Central memory CD4-positive, alpha-beta T cell (primary cell): ENCODE measurements around the gene GIMAP5.

Experiments
- DNase-seq: peaks from one replicate; pipeline ENCODE4 v3.0.0; 2022
- total RNA-seq, 3 experiments: gene quantifications; one replicate each; lab custom pipeline; 2026; lab: John Stamatoyannopoulos, UW

Gene GIMAP5
- total RNA-seq: 13.7 to 86.3 (median 48.6) reads per million in 3 experiments

DNA sequence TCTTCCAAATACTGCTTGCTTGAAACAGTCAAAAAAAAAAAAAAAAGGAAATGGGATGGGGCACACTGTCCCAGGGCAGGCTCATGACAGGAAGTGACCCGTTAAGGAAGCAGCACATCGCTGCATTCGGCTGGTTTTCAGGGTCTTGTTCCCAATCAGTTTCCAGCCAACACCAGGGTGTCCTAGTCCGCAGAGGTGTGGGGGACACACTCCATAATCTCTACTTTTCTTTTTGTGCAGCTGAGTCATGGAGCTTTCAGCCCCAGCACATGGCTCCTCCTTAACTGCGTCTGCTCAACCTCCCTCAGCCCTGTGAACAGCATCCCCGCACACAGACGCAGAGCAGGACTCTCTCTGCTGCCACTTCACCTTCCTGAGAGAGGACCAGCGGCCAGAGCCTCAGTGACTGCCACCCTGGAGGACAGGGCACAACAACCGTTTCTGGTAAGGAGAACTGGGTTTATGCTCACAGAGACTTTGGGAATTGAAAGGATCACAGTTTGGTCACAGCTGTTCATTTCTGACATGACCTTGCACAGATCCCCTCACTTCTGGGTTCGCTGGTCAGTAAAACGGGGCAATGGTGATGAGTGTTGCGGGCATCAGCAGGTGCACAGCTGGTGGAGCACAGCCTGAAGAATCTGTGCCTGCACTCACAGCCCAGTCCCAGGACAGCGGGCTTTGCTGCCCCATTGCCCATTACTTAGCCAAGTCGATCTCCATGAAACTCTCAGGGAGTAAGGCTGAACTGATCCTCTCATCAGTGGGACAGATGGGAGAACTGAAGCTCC is at the start of gene GIMAP5:
TSS of gene GIMAP5 (plus strand) at position 154 of the 791 bp plus-strand sequence. CDS start 3,467 bp downstream, outside the sequence.
- peak; percentile 52 for DNase-seq

DNA sequence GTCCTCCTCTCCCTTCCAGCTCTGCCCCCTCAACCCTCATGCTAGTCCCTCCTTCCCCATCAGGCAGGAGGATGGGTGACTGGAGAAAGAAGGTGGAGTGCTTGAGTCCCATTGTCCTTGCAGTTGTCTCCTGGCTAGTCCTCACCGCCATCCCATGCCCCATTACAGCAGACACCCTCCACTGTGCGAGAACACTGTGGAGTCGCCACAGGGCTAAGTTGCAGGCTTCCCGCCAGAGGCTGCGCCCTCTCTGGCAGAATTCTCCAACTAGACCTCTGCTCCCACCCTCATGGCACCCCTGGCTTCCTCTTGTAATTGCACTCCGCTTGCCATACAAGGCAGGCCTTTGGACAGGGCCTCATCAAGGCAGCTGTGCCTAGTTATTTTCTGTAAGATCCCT is 48.6 kb upstream of the GIMAP5 start:
- no peak for DNase-seq

DNA sequence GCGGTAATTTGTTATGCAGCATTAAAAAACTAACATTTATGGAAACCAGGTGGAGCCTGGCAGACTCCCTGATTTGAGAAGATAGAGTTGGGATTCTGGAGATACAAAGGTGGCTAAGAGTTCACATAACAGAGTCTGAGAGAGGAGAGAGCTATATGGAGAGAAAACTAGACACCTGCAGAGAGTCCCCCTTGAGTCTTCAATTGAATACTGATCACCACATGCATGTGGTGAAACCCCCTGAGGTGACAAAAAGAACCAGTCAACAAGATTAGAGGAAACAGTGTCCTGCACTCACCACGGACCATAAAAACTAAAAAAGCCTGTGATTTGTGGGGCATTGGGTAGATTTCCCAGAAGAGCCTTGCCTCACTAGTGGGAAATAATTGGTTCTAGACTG is 41.6 kb upstream of the GIMAP5 start:
- DNase-seq: no peak

DNA sequence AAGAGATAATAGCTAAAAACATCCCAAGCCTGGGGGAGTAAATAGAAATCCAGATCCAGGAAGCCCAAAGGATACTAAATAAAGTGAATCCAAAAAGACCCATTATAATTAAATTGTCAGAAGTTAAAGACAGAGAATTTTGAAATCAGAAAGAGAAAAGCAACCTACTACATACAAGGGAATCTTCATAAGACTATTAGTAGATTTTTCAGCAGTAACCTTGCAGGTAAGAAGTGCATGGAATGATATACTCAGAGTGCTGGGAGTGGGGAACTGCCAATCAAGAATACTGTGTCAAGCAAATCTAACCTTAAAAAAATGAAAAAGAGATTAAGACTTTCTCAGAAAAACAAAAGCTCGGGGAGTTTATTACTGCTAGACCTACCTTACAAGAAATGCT is 34.0 kb upstream of the GIMAP5 start:
- DNase-seq: no peak

DNA sequence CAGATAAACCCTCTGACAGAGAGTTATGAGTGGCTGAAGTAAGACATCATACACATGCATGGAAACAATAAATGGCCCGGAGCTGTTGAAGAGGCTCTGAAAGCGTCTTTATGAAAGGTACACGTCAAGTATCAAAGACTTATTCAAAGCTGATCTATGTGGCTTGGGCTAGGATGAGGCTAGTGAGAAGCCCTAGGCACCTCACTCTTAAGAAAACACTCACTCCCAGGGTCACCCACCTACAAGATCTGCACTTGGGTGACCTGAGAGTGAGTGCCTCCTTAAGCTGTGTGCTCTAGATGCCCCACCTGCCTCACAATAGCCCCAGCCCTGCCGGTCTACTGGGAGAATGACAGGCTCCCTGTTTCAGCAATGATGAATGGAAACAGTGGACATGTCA is 21.9 kb upstream of the GIMAP5 start:
- no peak for DNase-seq

DNA sequence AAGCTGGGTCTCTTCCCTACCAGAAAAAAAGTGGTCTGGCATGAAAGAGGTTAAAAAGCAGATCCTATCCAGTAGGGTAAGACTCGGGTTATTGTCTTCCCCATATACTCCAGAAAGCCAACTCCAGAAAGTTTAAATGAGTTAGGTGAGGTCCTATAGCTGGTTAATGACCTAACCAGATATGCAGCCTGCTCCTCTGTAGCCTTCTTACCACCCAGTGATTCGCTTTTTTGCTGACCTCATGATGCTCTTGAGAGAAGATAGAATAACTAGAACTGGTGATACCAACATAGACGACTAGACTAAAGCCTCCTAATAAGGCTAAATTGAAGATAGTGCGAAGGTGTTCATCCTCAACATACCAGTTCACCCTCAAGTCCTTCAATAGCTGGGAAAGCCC is 21.5 kb upstream of the GIMAP5 start:
- DNase-seq: no peak

DNA sequence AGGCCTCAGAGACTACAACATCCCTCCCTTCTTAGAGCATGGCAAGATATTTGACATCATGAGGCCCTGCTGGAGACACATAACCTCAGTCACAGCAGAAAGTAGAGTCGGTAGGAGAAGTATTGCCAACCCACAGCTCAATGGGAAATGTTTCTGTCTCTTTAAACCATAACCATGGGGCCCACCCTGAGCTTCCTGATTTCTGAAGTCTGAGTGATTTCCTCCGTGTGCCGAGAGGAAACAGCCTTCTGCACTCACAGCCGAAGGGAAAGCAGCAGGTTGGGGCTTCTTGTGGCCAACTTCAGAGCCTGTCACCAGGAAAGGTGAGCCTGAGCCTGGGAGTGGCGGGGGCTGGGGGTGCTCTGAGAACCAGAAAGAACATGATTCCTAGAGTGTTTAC is 20.9 kb upstream of the GIMAP5 start, which contains the start of gene GIMAP1:
TSS of gene GIMAP1 (plus strand) at position 246 of the 400 bp plus-strand sequence. CDS start 2,435 bp downstream, outside the sequence.
- peak; percentile 81 for DNase-seq

DNA sequence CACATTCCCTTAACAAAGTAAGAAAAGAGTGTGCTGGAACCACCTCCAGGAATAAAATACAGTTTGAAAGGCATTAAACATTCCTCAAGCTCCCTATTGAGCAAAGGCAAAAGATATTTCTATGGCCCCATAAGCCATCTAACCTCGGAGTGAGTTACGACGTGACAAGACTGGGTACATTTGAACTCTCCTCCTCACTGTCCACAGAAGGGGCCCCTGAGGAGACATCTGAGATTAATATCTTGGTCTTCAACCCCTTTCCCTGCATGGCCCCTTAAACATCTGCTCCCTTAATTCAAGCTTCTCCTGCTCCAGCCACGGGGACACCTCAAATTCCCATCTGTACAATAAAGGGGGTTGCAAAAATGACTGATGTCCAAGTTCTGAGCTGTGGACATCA is 20.3 kb upstream of the GIMAP5 start:
- no peak for DNase-seq

DNA sequence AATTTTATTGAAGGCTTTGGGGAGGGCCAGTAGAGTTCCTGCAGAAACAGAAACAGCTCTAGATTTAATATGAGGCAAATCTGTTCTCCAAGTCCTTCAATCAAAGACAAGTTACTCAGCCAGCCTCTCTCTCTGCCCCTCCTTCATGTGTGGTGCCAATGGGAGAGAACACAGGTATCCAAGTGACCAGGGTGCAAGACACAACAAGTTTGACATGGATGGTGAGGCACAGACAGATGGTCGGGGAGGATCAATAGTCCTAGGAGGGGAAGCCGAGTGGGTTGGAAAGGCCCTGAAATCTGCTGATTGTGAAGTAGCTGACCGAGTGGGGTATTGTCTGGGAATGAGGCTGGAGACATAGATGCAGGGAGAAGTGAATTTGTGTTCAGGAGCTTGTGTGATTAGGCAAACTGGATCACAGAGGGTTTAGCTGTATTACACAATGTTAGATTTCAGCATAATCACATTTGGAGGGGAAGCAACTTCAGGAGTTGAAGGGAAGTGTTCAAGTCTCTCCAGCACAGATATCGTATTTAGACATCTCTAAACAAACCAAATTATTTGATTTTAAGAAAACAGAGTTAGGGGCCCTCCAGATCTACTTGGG is 19.3 kb upstream of the GIMAP5 start:
- no peak for DNase-seq

DNA sequence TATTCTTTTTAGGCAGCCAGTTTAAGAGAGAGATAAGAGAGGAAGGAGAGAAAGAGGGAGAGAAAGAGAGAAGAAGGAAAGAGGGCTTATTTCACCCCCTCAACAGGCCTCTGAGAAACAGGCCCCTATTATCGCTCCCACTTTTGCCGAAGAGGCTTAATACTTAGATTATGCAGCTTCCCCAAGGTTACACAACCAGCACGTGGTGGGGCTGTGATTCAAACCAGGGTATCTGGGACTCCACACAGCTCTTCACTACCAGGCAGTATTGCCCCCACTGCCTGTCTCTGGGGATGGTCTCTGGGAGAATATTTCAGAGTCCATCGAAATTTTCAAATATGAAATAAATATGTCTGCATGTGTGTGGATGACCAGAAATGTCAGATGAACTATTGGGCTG is 17.8 kb upstream of the GIMAP5 start:
- DNase-seq: no peak

DNA sequence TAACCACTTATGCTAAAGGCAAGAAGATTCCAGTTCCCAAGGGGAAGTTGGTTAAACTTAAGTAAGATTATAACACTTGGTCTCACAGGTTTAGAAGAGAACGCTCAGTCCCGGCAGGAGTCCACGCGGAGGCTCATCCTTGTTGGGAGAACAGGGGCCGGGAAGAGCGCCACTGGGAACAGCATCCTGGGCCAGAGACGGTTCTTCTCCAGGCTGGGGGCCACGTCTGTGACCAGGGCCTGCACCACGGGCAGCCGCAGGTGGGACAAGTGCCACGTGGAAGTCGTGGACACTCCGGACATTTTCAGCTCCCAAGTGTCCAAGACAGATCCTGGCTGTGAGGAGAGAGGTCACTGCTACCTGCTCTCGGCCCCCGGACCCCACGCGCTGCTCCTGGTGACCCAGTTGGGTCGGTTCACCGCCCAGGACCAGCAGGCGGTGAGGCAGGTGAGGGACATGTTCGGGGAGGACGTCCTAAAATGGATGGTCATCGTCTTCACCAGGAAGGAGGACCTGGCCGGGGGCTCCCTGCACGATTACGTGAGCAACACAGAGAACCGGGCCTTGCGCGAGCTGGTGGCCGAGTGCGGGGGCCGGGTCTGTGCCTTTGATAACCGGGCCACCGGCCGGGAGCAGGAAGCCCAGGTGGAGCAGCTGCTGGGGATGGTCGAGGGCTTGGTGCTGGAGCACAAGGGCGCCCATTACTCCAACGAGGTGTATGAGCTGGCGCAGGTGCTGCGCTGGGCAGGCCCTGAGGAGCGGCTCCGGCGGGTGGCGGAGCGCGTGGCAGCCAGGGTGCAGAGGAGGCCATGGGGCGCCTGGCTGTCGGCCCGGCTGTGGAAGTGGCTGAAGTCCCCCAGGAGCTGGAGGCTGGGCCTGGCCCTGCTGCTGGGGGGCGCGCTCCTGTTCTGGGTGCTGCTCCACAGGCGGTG is 17.0 kb upstream of the GIMAP5 start:
- no peak for DNase-seq

DNA sequence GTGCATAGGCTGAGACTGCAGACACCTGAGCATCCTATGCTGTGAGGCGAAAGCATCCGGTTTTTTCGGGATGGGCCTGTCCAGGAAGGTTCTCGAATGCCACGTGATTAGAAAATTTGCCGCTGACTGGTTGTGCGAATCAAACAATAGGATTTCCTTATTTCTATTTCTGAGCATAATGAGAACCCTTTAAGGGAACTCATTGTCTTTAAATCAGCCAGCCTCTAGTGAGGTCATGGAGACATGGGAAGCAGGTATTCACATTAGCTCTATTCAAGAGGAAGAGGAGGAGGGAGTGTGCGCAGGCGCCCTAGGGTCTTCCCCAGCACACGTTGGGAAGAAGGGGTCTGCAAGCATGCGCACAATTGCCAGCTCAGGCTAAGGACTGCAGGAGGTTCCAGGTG is 15.2 kb upstream of the GIMAP5 start:
- no peak for DNase-seq

DNA sequence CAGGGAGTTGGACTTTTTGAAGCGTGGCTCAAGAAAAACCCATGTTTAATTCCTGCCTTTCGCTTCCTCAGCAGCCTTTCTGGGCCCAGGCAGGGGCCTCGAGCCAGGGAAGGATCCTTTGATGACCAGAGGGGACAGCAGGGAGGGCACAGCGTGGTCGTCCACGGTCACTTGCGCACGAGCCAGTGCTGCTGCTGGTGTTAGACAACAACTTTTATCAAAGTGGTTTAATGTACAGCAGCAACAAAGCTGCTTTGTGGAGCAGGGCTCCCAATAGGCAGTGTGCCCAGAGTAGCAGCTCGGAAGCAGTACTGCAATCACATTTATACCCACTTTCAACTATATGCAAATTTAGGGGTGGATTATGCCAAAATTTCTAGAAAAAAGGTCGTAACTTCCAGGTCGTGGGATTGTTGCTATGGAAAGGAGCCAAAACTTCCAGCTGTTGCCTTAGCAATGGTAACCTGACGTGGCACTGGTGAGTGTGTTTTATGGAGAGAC is 14.7 kb upstream of the GIMAP5 start:
- no peak for DNase-seq

DNA sequence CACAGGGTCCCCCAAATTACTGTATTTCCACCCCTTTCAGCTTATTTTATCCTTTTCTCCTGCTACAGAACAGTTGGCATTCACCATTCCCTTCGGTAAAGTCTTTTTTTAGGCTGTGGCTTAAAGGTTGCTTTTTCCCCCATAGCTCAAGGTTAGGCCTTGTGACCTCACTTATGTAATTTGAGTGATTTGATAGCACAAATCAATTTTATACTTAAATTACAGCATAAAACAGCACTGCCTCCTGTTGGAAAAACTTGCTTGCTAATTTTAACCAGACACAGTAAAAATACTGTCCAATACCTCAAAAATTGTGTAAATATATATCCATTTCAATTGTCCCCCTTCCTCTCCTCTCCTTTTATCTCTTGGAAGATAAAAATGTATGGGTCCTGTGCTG is 13.8 kb upstream of the GIMAP5 start:
- no peak for DNase-seq

DNA sequence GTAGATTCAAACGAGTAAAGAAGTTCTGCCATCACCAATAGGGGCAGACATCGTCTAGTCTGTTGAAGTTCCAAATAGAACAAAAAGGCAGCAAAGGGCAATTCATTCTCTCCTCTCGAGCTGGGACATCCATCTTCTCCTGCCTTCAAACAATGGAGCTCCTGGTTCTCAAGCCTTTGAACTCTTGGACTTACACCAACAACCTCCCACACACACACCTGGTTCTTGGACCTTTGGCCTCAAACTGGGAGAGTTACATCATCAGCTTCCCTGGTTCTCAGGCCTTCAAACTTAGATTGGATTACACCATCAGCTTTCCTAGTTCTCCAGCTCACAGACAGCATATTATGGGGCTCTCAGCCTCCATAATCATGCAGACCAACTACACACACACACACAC is 9.8 kb upstream of the GIMAP5 start:
- no peak for DNase-seq

DNA sequence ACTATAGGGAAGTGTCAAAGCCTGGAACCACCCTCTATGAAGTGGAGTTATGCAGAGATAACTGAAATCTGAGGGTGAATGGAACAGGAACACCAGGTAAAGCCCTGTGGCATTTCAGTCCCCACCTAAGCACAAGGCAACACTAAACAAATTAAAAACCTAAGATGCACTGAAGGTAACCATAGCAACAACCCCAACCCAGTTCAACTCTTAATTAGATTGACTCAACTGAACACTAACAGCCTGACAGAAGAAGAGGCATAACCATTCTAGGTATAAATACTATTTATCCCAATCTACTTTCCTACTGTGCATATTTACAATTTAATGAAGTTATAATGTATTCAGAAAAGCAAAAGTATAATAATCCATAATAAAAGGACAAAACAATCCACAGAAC is 9.2 kb upstream of the GIMAP5 start:
- DNase-seq: no peak

DNA sequence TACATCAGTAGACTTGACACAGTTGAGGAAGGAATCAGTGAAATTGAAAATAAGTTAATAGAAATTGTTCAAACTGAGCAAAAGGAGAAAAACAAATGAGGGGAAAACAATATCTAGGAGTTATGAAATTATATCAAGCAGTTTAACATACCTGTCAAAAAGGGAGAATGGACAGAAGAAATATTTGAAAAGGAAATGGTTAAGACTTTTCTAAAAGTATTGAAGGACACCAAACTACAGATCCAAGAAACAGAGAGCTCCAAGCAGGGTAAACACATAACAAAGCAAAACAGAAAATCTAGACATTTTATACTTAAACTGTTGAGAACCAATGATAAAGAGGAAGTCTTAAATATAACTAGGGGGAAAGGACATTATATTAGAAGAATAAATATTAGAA is 8.6 kb upstream of the GIMAP5 start:
- no peak for DNase-seq

DNA sequence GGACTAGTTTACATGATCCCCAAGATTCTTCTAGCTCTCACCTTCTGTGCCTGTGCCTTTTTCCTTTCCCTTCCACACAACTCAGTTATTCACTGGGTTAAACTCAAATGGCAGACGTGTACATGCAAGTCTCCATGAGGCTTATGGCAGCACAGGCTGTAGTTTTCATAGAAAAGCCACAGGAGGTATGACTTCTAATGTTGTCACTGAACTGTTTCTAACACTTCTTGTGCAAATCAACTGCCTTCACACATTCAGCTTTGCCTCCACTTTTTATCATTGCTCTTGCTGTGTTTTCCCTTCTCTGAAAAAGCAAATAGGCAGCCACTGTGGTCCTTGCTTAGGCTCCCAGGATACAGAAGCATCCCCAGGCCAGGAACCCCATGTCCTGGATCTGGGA is 5.3 kb upstream of the GIMAP5 start:
- no peak for DNase-seq

DNA sequence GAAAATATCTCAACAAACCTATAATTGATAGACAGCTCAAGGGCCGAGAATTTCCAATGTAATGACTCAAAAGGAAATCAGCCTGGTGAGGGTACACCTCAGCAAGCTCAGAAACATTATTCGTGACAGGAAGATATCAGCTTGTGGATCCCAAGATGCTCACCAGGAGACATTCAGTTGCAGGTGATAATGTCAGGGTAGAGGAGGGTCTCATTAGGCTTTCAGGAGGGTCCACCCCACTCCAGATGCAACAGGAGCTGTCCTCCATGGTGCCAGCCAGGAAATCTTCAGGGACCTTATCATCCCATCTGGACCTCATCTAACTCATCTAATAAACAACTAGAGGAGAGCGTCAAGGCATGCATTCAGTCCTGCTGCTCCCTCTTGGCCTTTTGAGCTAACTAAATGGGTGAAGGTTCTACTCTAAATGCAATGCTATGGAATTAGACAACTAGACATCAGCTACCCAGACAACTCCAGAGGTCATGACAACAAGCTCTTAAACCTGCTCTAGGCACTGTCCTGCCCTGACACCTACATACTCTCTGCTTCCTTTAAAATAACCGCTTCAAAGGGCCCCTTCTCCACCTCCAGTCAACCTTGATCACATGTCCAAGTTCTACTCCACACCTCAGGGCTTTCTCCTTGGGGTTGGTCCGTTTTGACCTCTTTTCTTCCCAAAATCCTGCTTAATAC is 4.3 kb upstream of the GIMAP5 start:
- no peak for DNase-seq

DNA sequence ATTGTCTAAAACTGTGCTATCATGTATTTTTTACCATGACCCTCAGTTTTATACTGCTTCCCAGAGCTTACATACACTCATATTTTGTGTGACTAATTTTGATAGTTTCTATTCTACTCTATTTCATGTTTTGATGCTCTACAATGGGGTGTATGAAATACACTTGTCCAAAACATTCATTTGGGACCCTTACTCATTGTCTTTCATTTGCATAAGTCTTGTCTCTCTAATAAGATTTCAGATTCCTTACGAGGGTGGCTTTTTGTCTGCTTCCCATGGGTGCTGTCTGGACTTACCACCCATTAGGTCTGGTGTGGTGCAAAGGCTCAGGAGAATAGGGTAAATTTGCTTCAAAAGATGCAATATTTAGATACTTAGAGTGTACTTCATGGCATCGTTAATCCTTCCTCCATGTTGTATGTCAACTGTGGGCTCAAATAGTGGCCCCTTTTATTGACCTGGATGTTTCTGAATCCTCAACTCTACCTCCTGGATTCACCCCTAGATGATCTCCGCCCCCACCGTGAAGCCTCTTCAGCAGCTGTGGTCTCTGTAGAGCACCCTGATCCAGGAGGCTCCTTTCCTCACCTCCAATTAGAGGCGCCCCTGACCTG is 3.6 kb upstream of the GIMAP5 start:
- DNase-seq: no peak

DNA sequence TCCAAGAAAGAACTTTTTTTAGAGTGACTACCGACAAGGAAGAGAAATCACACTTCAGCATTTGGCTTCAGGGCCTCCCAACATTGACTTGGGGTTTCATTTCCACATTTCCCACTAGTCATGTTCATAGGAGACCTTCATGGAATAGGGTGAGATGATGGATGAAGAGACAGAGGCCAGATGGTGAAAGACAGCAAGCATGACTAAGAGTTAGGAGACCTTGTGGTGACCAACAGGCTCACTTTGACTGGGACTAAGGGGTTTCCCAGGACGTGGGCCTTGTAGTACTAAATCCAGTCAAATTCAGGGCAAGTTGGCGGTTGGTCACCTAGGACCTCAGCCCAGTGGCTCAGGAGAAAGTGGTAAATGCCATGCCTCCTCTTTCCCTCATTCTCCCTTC is 3.0 kb upstream of the GIMAP5 start:
- DNase-seq: no peak
